ENCODE measurements around the gene VAPA. TPM values are rescaled to one million over a fixed set of nuclear protein-coding genes. Genes with fewer than 3 reads are reported as not detected.

VAPA gene
- total and polyA plus RNA-seq, 9 of the 15 experiments (the other 6 are each of a cell fraction or from before 2014, with no cell fraction given): 219 to 902 (median 526) TPM

DNA sequence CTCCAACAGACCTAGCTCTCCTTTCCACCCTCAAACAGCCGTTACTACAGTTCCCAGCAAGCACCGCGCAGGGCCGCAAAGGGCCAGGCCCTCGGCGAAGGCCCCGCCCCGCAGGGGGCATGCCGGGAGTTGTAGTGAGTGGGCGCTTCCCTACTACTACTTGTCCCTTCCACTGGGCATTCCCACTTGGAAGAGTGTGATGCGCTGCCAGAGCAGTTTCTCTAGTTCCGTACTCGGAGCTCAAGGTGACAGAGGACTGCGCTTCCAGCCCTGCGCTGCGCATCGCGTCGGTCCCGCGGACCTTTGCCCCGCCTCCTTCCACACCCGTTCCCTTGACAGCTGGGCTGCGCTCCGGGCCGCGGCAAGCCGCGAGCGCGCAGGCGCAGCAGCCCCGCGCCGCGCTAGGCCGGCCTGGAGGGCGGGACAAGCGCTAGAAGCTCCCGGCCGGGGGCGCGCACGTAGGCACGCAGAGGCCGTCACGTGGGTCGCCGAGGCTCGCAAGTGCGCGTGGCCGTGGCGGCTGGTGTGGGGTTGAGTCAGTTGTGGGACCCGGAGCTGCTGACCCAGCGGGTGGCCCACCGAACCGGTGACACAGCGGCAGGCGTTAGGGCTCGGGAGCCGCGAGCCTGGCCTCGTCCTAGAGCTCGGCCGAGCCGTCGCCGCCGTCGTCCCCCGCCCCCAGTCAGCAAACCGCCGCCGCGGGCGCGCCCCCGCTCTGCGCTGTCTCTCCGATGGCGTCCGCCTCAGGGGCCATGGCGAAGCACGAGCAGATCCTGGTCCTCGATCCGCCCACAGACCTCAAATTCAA is at the start of gene VAPA (continued):
- TF ChIP-seq, protein P1, sequence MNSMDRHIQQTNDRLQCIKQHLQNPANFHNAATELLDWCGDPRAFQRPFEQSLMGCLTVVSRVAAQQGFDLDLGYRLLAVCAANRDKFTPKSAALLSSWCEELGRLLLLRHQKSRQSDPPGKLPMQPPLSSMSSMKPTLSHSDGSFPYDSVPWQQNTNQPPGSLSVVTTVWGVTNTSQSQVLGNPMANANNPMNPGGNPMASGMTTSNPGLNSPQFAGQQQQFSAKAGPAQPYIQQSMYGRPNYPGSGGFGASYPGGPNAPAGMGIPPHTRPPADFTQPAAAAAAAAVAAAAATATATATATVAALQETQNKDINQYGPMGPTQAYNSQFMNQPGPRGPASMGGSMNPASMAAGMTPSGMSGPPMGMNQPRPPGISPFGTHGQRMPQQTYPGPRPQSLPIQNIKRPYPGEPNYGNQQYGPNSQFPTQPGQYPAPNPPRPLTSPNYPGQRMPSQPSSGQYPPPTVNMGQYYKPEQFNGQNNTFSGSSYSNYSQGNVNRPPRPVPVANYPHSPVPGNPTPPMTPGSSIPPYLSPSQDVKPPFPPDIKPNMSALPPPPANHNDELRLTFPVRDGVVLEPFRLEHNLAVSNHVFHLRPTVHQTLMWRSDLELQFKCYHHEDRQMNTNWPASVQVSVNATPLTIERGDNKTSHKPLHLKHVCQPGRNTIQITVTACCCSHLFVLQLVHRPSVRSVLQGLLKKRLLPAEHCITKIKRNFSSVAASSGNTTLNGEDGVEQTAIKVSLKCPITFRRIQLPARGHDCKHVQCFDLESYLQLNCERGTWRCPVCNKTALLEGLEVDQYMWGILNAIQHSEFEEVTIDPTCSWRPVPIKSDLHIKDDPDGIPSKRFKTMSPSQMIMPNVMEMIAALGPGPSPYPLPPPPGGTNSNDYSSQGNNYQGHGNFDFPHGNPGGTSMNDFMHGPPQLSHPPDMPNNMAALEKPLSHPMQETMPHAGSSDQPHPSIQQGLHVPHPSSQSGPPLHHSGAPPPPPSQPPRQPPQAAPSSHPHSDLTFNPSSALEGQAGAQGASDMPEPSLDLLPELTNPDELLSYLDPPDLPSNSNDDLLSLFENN (IDR thresholded peaks at IDR 0.05; ENCODE audit: low read depth in 2 of 2, low read length in 2 of 2): peak; percentile 30 to 78; a peak in 2 of 4 replicates
- TF ChIP-seq CBX1 (IDR thresholded peaks at IDR 0.05; ENCODE audit: low read depth) (peak; percentile 44; the same call in 1 of the 2 replicates), HDAC6 (IDR thresholded peaks at IDR 0.05; ENCODE audit: low read depth, low read length) (0 out of 2 replicates have a peak, but pooled peaks have one; percentile 60), ILF3 (IDR thresholded peaks at IDR 0.05; ENCODE audit: borderline replicate concordance) (no peak), HDAC8 (tag; IDR thresholded peaks at IDR 0.05) (peak; percentile 24; the same call in 1 of the 2 replicates), ZBTB17 (CRISPR knock-in tag; IDR thresholded peaks at IDR 0.05) (peak; percentile 85), RBM34 (IDR thresholded peaks at IDR 0.05; ENCODE audit: borderline replicate concordance, insufficient read depth, low read length) (peak; percentile 56; the same call in 1 of the 2 replicates), NFRKB (IDR thresholded peaks at IDR 0.05; ENCODE audit: low read depth) (peak; percentile 81), RBFOX2 (IDR thresholded peaks at IDR 0.05; ENCODE audit: low read depth, low read length) (peak; percentile 94)
- TF ChIP-seq, protein P2, sequence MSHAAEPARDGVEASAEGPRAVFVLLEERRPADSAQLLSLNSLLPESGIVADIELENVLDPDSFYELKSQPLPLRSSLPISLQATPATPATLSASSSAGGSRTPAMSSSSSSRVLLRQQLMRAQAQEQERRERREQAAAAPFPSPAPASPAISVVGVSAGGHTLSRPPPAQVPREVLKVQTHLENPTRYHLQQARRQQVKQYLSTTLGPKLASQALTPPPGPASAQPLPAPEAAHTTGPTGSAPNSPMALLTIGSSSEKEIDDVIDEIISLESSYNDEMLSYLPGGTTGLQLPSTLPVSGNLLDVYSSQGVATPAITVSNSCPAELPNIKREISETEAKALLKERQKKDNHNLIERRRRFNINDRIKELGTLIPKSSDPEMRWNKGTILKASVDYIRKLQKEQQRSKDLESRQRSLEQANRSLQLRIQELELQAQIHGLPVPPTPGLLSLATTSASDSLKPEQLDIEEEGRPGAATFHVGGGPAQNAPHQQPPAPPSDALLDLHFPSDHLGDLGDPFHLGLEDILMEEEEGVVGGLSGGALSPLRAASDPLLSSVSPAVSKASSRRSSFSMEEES (CRISPR knock-in tag; IDR thresholded peaks at IDR 0.05): peak; percentile 92
